Measurements from ENCODE around the gene EPB41L4A. TPM values are rescaled to one million over a fixed set of nuclear protein-coding genes. Genes with fewer than 3 reads are reported as not detected.

Gene EPB41L4A
- total RNA-seq, 1 experiment from 2014 or later, result not detected

DNA sequence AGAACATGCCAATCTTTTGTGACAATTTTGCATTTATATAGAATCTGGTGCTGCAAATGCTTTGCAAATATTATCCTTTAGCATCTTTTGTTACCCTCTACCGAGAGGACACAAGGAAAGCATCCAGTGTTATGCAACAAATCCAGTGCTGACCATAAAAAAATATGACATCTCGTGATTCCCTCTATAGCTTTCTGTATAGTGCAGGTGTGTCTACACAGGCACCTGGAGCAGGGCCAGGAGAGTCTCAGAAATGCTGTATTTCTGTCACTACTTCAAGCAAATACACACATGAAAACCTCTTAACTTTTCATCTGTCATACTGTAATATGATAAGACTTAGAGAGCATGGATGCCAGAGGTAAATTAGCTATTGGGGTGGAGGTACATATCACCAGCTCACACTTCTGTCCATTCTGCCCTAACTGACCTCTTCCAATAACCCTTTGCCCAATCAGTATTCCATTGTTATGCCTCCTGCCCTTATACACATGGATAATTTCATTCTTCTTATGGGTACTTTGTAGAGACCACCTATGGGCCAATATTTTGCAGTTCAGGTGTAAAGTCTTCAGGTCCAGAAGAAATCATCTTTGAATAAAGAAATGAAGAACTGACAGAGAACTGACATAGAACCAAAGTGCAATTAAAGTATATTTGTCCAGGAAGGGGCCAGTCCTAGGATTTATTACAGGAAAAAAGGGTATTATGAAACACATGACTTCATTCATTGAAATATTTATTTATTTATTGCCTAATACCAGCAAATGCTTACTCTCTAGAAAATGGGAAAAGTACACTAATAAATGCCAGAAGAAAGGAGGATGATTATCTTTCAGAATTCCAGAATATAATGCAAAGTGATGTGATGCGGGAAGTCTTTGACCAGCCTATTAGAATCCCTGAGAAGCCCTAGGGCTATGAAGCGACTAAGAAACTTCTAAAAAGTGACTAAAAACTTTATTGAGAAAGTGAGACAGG is 106.5 kb downstream of the EPB41L4A start:
- DNase-seq (ENCODE audit: low read depth), result no peak

DNA sequence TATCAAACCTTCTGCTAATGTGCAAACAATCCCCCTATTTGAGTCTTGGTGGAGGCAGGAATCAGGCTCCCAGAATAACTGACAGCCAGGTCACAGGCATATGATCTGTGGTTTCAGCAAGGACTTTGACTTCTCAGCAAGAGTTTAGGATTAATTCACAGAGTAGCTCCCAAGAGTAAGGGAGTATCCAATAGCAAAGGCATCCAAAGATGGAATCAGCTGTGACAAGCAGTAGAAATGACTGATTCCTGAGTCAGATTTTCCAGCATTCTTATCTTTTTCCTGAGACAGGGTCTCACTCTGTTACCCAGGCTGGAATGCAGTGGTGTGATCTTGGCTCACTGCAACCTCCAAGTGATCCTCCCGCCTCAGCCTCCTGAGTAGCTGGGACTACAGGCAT is 108.3 kb downstream of the EPB41L4A start:
- no peak for DNase-seq (ENCODE audit: low read depth)

DNA sequence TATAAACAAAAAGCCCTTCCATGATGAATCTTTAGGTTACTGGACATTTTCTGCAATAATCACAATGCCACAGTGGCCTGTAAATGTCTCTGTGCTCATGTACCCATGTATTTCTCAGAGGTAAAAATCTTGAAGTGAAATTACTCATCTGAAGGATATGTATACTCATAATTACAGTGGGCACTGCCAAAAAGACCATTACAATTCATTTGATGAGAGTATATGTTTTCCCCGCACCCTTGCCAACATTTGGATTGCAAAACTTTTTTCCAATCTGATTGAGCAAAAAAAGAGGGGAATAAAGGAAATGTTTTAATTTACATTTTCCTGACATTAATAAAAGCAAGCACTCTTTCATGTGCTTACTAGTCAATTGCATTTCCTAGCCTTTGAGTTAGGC is 110.5 kb downstream of the EPB41L4A start:
- no peak for DNase-seq (ENCODE audit: low read depth)

DNA sequence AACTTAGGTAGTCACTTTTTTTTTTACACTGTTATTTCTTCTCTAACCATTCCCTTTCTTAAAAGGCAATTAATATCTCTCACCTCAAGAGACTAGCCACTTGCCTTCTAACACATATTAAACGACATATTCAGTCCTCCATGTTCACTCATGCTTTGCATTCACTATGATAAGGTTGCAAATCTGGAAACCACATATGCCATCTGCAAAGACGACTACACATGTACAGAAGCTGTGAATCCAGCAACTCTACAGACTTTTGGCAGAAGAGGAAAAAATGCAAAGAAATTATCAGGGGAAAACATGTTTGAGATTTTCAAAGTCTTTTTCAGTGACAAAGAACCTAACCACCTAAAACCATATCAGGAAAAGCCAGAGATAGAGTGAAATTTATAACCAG is 112.1 kb downstream of the EPB41L4A start:
- no peak for DNase-seq (ENCODE audit: low read depth)

DNA sequence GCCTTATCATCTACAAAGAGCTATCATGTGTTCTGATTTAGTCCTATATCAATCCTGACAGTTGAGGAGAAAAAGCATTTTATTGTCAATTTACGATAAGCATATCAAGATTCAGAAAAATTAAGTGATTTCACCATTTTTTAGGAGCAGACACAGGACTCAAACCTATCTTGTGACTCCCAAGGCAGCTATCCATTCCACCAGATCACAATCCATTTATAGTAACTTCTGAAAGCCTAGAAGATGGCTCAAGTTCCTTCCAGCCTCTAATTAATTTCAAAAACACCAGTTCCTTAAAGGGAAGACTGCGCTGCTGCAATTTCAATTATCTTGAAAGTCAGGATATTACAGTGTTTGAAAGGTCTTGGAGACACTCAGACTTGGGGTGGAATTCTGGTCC is 114.3 kb downstream of the EPB41L4A start:
- DNase-seq (ENCODE audit: low read depth), result no peak

DNA sequence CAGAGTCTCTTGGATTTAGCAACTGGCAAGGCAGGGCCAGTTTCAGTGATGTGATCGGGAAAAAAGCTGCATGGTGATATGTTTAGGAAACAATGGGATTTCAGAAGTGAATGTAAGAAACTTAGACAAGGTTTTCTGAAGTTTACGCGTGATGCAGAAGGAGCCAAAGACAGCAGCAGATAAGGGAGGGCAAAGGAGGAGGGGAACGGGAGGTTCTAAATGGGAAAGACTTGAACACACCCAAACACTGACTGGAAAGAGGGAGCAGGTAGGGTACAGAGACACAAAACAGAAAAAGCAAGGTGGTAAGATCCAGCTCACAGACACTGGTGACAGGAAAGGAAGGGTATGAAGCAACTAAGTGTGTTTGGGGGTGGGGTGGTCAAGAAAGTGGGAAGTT is 115.4 kb downstream of the EPB41L4A start:
- no peak for DNase-seq (ENCODE audit: low read depth)

DNA sequence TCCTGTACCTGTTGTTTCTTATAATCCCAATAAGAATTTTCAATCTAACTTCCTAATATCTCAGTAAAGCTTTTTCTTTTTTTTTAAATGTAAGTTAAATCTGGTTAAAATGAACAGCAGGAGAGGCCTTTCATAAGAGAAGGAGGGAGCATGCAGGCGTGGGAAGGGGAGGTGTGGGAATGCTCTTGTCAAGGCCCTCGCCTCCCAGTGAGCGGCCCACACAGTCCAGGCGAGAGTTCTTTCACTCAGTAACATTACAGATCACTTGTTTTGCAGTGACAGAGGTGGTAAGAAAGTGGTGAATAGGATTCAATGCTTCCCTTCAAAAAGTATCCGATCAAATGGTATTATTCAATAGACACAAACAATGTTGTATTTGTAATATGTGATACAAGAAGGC is 125.0 kb downstream of the EPB41L4A start:
- no peak for DNase-seq (ENCODE audit: low read depth)

DNA sequence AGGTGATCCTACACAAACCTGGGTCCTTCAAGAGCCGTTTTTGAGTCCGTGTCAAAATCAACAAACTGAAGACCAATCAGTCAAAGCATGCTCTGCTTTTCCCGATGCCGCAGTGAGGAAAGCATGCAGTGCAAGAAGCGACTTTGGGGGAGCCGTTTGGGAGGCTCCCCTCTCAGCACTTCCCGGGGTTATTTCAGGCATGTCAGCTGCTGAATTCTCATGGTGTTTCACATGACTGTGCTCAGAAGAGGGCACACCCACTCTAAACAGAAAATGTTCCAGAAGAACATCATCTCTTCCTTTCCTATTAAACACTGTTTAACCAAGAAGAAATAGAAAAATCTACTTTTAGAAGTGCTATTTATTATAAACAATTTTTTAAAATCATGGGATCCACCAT is 125.5 kb downstream of the EPB41L4A start:
- DNase-seq (ENCODE audit: low read depth), result no peak

DNA sequence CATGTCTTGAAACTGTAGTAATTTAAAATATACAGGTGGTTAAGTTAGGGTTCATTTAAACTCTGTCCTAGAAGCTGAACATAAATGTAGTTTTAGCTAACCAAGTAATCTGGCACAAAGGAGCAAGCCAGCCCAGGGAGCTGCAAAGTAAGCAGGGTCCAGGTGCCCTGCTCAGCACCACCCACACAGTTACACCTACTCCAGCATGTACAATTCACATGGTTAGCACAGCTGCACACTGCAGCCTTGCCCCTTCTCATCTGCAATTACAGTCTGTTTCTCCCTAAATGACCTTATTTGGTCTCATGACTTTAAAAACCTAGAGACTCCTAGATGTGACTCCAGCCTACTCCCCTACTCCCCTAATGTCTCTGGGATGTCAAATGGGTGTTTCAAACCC is 128.4 kb downstream of the EPB41L4A start:
- no peak for DNase-seq (ENCODE audit: low read depth)

DNA sequence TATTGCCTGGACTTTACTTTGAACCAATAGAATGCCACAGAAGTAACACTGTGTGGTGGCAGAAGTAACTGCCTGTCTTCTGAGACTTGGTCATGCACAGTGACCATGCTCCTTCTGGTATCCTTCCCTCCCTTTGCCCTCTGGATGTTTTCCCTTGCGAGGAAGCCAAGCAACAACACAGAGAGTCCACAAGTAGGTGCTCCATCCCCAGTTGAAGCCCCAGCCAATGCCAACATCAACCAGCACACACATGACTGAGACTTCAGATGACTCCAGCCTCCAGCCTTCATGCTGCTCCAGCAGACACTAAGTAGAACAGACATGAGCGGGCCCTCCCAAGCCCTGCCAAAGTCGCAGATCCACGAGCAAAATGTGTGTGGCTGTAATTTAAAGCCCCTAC is 129.6 kb downstream of the EPB41L4A start:
- DNase-seq (ENCODE audit: low read depth), result no peak

DNA sequence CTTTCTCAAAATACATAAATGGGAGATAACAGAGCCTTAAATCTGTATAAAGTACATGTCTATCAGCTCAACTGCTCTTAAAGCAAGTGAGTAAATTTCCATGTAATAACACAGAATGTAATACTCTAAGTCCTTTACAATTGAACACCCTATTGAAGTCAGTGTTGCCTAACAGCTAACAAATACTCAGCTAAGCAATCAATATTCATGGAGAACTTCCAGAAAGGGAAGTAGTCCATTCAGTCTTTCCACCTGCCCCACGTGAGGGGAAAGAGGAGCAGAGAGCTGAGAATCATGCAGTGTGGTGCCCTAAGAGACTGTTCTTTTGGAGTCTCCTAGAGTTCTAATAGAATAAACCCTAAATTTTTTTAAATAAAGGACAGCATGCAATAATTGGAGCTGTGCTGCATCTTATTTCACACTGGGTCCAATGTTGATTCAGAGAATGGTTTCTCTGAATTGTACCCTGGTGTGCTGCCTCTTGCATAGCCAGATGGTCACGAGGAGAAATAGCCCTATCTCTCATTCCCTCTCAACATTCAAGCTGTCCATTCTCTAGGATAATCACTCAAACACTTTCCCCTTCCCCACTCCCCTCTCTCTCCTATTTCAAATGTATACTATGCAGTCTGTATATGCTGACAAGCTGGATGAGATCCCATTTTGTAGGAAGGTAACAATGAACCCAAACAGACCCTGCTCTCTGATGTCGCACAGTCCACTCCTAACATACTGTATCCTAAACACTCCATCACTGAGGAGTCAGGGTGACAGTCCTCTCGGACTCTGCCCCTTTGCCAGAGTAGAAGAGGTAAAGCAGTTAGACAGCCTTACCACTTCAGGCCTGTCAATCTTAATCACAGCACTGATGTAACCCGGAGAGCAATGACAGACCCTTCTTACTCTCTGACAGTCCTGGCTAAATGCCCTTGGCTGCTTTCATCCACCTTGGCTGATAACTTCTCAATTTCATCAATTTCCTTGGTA is 134.8 kb downstream of the EPB41L4A start:
- DNase-seq (ENCODE audit: low read depth), result no peak

DNA sequence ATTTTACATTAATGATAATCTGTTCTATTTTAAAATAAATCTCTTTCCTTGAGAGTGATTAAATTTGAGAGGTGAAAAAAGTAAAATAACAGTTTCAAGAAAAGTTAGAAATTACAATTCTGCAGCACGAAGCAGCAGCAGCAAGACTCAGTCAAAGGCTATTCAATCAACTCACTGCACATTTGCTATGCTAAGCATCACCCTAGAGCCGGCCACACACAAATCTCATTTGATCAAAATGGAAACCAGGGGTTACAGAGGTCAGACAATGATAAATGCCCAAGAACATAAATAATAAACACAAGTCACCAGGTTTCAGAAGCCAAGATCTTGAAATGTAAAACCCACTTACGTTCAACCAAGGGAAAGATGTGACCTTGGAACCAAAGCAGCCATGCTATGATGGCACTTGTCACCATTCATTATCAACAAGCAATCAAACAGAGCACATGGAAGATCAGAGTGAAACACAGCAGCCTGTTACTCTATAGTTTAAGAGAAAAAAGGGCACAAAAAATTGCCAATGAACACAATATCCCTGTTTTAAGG is 136.0 kb downstream of the EPB41L4A start:
- DNase-seq (ENCODE audit: low read depth), result no peak

DNA sequence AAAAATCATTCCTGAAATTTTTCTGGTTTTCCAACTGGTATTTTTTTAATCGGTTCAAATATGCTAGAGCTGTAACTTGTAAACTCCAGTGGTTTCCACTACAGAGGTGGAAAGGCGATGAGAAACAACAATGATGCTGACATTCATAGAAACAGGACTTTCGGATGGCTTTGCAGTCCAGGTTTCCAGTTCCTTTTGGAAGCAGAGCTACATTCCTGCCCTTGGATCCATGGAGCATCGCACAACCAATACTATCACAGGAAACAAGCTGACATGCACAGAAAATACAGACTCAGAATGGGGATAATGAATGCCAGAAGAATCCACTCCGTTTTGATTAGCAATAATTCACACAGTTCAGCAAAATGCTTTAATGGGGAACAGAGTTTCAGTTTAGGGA is 140.0 kb downstream of the EPB41L4A start:
- no peak for DNase-seq (ENCODE audit: low read depth)

DNA sequence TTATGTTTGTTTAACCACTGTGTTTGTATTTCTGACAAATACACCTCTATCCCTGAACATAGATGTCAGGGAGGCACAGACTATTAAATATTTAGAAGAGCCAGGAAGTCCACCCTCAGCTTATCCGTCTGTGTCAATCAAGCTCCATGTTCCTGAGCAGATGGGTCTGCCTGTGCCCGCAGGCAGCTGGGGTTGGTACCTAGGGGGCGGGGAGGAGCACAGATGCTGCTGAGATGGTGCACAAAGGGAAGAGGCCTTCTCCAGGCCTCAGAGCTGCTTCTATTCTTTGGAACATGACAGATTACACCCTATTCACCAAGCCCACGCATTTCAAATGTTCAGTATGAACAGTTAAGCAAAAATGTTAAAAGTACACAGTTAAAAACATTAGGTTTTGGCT is 142.1 kb downstream of the EPB41L4A start:
- no peak for DNase-seq (ENCODE audit: low read depth)

DNA sequence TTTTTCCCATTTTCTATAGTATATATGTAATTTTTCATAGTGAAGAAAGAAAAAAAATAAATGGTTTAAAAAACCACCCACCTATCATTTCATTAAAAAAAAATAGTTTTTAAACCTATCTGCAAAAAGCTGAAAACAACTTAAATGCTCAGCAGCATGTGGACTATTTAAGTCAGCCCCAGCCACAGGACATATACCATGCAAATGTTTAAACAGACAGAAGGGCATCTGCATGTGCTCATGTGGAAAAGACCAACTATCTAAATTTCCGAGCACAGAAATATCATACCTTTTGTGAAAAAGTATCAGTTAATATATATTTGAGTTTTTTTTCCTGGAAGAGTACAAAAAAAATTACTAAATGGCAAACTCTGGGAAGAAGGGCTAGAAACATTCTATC is 143.4 kb downstream of the EPB41L4A start:
- no peak for DNase-seq (ENCODE audit: low read depth)

DNA sequence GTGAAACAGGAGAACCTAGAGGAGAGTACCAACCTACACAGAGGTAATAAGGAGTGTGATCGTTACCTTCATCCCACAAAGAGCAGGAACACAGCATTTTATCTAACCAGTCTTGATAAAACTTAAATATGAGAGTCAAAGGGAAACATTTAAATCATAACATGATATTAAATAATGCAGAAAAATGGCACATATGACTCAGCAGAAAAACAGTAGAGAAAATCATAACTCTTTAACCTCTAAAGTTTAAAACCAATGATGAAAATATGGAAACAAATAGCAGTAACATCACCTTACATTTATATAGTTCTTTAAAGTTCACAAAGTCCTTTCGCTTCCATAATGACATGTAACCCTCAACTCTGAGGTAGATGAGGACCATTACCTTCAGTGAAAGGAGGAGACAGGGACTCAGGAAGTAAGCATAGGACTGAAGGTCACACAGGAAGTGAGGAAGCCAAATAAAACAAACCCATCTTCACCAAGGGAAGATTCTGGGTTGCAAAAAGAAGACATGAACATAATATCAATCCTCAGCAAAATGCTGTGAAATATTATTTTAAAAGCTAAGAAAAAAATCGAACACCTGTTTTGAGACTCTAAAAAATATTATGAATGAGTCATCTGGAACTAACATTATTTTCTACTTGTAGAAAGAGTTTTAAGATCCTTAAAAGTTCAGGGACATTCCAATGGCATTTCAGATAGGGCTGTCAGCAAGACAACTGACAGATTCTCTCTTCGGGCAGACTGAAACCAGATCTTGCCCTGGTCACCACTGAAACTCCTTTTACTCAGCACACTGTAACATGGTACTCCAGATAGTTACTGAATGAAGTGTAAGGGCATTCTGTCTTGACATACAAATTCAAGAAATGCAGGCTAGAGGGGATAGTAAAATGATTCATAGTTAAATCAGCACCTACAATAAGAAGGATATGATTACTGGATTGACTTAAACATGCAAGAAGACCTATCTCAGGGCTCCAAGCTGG is 148.5 kb downstream of the EPB41L4A start:
- DNase-seq (ENCODE audit: low read depth), result no peak

DNA sequence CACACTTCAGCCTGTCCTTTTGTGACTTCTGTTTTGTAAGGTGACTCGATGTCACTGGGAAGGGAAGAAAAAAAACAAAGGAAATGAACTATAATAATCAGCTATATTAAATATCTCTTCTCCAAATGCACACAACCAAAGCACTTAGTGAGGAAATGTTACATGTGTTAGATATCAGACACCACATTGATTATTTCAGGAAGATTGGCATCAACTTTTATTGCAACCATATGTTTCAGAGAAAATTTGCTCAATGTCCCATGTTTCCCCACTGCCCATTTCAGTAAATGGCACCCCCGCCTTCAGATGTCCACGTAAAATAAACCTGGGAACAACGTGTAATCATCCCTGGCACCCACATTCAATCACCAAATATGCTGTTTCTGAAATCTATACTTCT is 151.8 kb downstream of the EPB41L4A start:
- DNase-seq (ENCODE audit: low read depth), result no peak

DNA sequence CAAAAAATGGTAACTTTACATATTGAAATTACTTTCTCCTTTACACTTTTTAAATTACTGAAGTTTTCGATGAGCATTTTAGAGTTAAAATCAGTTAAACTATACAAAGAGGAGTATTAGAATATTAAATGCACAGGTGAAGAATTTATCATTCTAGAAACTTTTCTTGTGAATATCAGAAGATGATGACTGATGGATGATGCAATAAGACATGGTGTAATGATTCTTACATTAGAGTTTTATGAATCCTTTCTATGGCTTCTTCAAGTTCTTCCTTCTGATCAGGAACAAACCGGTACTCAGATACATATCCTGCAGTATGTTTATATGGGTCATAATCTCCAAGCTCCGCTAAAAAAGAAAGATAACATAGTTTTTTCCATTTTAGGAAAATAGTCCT is 154.4 kb downstream of the EPB41L4A start:
- DNase-seq (ENCODE audit: low read depth), result no peak

DNA sequence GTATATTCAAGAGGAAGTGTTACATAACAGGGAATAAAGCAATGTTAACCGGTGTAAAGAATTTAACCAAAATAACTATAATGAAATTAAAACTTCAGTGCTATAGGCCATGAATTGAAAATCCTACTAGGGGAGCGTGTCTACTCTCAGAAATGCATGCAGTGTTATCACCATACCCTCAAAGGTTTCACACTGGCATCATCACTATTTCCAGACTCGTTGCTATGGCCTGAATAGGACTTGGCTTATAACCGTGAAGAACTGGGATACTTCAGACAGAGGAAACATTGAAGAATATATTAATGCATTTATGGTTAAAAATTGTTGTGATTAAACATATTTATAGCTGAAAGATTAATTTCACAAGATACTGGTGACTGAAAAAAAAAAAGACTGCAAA is 154.9 kb downstream of the EPB41L4A start:
- no peak for DNase-seq (ENCODE audit: low read depth)

DNA sequence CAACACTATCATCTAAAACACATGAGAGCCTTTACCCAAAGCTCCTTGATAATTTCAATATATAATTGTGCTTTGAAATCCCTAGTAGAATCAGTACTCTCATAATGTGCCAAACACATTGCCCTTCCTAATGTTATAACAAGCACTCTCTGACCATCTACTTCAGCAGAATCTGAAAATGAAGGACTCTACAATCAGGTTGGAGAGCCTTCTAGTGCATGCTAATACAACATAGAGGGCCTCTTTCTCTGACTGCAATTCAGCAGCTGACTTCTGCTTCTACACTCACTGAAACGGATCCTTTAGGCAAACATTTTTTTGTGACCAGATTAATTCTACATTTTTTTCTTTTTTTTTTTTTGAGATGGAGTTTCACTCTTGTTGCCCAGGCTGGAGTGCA is 155.6 kb downstream of the EPB41L4A start:
- DNase-seq (ENCODE audit: low read depth), result no peak

DNA sequence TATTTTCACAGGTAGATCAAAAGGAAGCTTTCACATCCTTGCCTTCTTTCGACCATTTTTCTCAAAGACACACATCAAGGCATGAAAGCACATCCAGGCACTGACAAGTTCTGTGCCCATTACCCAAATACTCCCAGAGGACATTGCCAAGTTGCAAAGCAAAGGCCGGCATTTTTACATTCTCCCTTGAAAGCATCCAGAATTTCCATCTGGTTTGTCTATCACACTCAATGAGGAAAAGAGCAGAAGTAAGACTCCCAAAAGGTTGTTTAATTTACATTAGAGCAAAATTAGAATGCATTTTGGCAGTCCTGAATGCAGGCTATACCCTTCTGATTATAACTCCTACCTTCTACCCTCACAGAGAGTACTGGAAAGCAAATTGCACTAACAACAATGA is 160.5 kb downstream of the EPB41L4A start:
- no peak for DNase-seq (ENCODE audit: low read depth)

All from M059J (cell line).